ENCODE measurements around the gene EIF4G3.

GRCh38 chr1:21139601-21140000 is 37.1 kb downstream of the EIF4G3 start:
- TF ChIP-seq, protein P1, sequence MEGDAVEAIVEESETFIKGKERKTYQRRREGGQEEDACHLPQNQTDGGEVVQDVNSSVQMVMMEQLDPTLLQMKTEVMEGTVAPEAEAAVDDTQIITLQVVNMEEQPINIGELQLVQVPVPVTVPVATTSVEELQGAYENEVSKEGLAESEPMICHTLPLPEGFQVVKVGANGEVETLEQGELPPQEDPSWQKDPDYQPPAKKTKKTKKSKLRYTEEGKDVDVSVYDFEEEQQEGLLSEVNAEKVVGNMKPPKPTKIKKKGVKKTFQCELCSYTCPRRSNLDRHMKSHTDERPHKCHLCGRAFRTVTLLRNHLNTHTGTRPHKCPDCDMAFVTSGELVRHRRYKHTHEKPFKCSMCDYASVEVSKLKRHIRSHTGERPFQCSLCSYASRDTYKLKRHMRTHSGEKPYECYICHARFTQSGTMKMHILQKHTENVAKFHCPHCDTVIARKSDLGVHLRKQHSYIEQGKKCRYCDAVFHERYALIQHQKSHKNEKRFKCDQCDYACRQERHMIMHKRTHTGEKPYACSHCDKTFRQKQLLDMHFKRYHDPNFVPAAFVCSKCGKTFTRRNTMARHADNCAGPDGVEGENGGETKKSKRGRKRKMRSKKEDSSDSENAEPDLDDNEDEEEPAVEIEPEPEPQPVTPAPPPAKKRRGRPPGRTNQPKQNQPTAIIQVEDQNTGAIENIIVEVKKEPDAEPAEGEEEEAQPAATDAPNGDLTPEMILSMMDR (IDR thresholded peaks at IDR 0.05) = no peak
- TF ChIP-seq POLR2A (IDR thresholded peaks at IDR 0.05) (no peak), EP300 (IDR thresholded peaks at IDR 0.05) (no peak)
